GM12878 (cell line): Measurements from ENCODE around the gene PRCC. TPM values are rescaled to one million over a fixed set of nuclear protein-coding genes. Genes with fewer than 3 reads are reported as not detected.

Source experiments
- DPF2 ChIP-seq: fragments of 450-650 bp; IDR thresholded peaks from 2 replicates; pipeline ENCODE4 v1.6.1; 2017; ENCODE audit warnings: mild to moderate bottlenecking
- ESRRA ChIP-seq: IDR thresholded peaks from 2 replicates; pipeline ENCODE4 v1.6.1; 2012; ENCODE audit warnings: mild to moderate bottlenecking, low read length, improper control_type of control experiment
- FOXM1 ChIP-seq: IDR thresholded peaks from 2 replicates; pipeline ENCODE4 v1.6.1; 2012; ENCODE audit warnings: low read depth, mild to moderate bottlenecking, inconsistent platforms, low read length, moderate library complexity
- MEF2B ChIP-seq: fragments of 450-650 bp; IDR thresholded peaks from 2 replicates; pipeline ENCODE4 v1.6.1; 2018; ENCODE audit warnings: mild to moderate bottlenecking, moderate library complexity; ENCODE audit not compliant: partially characterized antibody, poor library complexity, severe bottlenecking
- MTA2 ChIP-seq: fragments of 450-650 bp; IDR thresholded peaks from 2 replicates; pipeline ENCODE4 v1.6.1; 2016; ENCODE audit warnings: low read depth, mild to moderate bottlenecking, moderate library complexity
- MYC ChIP-seq: IDR thresholded peaks from 2 replicates; pipeline ENCODE4 v1.6.1; 2011; ENCODE audit warnings: mild to moderate bottlenecking, low read length, moderate library complexity, inconsistent platforms; ENCODE audit not compliant: insufficient read depth, insufficient replicate concordance, insufficient read length, severe bottlenecking
- NFYA ChIP-seq: IDR thresholded peaks from 2 replicates; pipeline ENCODE4 v1.6.1; 2011; ENCODE audit warnings: low read depth, mild to moderate bottlenecking, low read length, improper control_type of control experiment, borderline replicate concordance
- POLR2AphosphoS5 ChIP-seq: IDR thresholded peaks from 2 replicates; pipeline ENCODE4 v1.6.1; 2011; ENCODE audit warnings: mild to moderate bottlenecking, low read length, inconsistent platforms
- RCOR1 ChIP-seq: conservative IDR thresholded peaks from 2 replicates; pipeline ENCODE4 v1.6.1; 2012; ENCODE audit warnings: low read depth, low read length, improper control_type of control experiment
- SMAD1 ChIP-seq: fragments of 450-650 bp; IDR thresholded peaks from 2 replicates; pipeline ENCODE4 v1.6.1; 2018; ENCODE audit warnings: mild to moderate bottlenecking, low read depth; ENCODE audit not compliant: partially characterized antibody
- SMC3 ChIP-seq: IDR thresholded peaks from 2 replicates; pipeline ENCODE4 v1.6.1; 2011; ENCODE audit warnings: low read length, improper control_type of control experiment, borderline replicate concordance
- SREBF2 ChIP-seq: IDR thresholded peaks from 2 replicates; pipeline ENCODE4 v1.6.1; 2012; ENCODE audit warnings: mild to moderate bottlenecking, low read length
- SUPT20H ChIP-seq: IDR thresholded peaks from 2 replicates; pipeline ENCODE4 v1.6.1; 2011; ENCODE audit warnings: low read depth, mild to moderate bottlenecking, low read length, moderate library complexity, borderline replicate concordance; ENCODE audit not compliant: control insufficient read depth
- TCF12 ChIP-seq: IDR thresholded peaks from 2 replicates; pipeline ENCODE4 v1.6.1; 2011; ENCODE audit warnings: low read depth, mild to moderate bottlenecking, low read length
- ZBTB40 ChIP-seq: fragments of 450-650 bp; IDR thresholded peaks from 2 replicates; pipeline ENCODE4 v1.6.1; 2016; ENCODE audit warnings: mild to moderate bottlenecking, moderate library complexity, borderline replicate concordance
- ZNF384 ChIP-seq: IDR thresholded peaks from 2 replicates; pipeline ENCODE4 v1.6.1; 2012; ENCODE audit warnings: low read depth, mild to moderate bottlenecking, low read length, improper control_type of control experiment, borderline replicate concordance
- ZNF687 ChIP-seq: fragments of 450-650 bp; IDR thresholded peaks from 2 replicates; pipeline ENCODE4 v1.6.1; 2017; ENCODE audit warnings: mild to moderate bottlenecking, moderate library complexity
- ZZZ3 ChIP-seq: IDR thresholded peaks from 2 replicates; pipeline ENCODE4 v1.6.1; 2011; ENCODE audit warnings: low read depth; ENCODE audit not compliant: control insufficient read depth, insufficient read length
- polyA plus RNA-seq, 11 experiments: library from polyadenylated mRNA; depleted of rRNA in 4 of 11; unstranded in 6 of 11; stranded (reverse) in 5 of 11; fragments of >200 nt; fragmentation: Nextera tagmentation in 4 of 11; fragmentation: Illumina TruSeq in 1 of 11; extraction: Ambion mirVana in 4 of 11; extraction: Trizol in 1 of 11; gene quantifications; 1 replicate in 1 of 11; 2 replicates in 10 of 11; pipeline versions ENCODE4 v1.2.1 to v1.2.3, GENCODE V29; 2011 to 2016; ENCODE audit warnings: inconsistent platforms in 2 of 11, missing spikeins in 2 of 11, low read depth in 1 of 11
- total RNA-seq, 4 experiments: library from RNA; depleted of rRNA in 3 of 4; stranded (reverse); fragments of >200 nt in 3 of 4; fragmentation: Illumina TruSeq in 1 of 4; extraction: Trizol in 1 of 4; gene quantifications; 2 replicates each; pipeline versions ENCODE4 v1.2.1 to v1.2.3, GENCODE V29; 2013 to 2021
- TF ChIP-seq, protein P1 (sequence below): fragments of 450-650 bp; formaldehyde crosslinking; IDR thresholded peaks from 2 replicates; pipeline ENCODE4 v1.4.0; 2022; ENCODE audit warnings: mild to moderate bottlenecking, moderate library complexity

PRCC gene
- total and polyA plus RNA-seq, 10 of the 15 experiments (the other 5 are each of a cell fraction or from before 2014, with no cell fraction given): 23.8 to 132 (median 63.1) TPM

GRCh38 chr1:156836041-156836654 is 68.8 kb downstream of the PRCC start (continued):
- no peak for TF ChIP-seq ZNF384
- 0 out of 2 replicates have a peak, but pooled peaks have one; percentile 30 for TF ChIP-seq ZNF687
- TF ChIP-seq DPF2: peak; percentile 95
- TF ChIP-seq SREBF2: no peak
- peak; percentile 46 for TF ChIP-seq MTA2
- no peak for TF ChIP-seq ZBTB40
- TF ChIP-seq FOXM1: peak; percentile 84; the same call in 1 of the 2 replicates
- TF ChIP-seq MEF2B: peak; percentile 46
- no peak for TF ChIP-seq MYC
- no peak for TF ChIP-seq POLR2AphosphoS5
- TF ChIP-seq SMAD1: no peak
- TF ChIP-seq RCOR1: no peak
- no peak for TF ChIP-seq SMC3
- no peak for TF ChIP-seq SUPT20H
- TF ChIP-seq, protein P1, sequence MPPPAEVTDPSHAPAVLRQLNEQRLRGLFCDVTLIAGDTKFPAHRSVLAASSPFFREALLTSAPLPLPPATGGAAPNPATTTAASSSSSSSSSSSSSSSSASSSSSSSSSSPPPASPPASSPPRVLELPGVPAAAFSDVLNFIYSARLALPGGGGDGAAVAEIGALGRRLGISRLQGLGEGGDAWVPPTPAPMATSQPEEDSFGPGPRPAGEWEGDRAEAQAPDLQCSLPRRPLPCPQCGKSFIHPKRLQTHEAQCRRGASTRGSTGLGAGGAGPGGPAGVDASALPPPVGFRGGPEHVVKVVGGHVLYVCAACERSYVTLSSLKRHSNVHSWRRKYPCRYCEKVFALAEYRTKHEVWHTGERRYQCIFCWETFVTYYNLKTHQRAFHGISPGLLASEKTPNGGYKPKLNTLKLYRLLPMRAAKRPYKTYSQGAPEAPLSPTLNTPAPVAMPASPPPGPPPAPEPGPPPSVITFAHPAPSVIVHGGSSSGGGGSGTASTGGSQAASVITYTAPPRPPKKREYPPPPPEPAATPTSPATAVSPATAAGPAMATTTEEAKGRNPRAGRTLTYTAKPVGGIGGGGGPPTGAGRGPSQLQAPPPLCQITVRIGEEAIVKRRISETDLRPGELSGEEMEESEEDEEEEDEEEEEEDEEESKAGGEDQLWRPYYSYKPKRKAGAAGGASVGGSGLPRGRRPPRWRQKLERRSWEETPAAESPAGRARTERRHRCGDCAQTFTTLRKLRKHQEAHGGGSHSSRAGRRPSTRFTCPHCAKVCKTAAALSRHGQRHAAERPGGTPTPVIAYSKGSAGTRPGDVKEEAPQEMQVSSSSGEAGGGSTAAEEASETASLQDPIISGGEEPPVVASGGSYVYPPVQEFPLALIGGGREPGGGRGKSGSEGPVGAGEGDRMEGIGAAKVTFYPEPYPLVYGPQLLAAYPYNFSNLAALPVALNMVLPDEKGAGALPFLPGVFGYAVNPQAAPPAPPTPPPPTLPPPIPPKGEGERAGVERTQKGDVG: no peak
- TF ChIP-seq ESRRA: no peak
- TF ChIP-seq NFYA: no peak
- TF ChIP-seq ZZZ3: no peak
- peak; percentile 93 for TF ChIP-seq TCF12
